H1 (cell line): Measurements from ENCODE around the gene GRID1.

Source experiments
- BRCA1 ChIP-seq: IDR thresholded peaks from 2 replicates; pipeline ENCODE4 v1.6.1; 2012; ENCODE audit warnings: low read depth, low read length, improper control_type of control experiment
- EP300 ChIP-seq, 2 experiments: IDR thresholded peaks; 1 replicate in 1 of 2; 2 replicates in 1 of 2; pipeline ENCODE4 v1.6.1; 2011 to 2012; ENCODE audit warnings: low read depth in 2 of 2, low read length in 2 of 2, mild to moderate bottlenecking in 2 of 2, borderline replicate concordance in 1 of 2, inconsistent platforms in 1 of 2, moderate library complexity in 1 of 2
- MAFK ChIP-seq: IDR thresholded peaks from 2 replicates; pipeline ENCODE4 v1.6.1; 2012; ENCODE audit warnings: low read depth, mild to moderate bottlenecking, improper control_type of control experiment, low read length
- RFX5 ChIP-seq: IDR thresholded peaks from 2 replicates; pipeline ENCODE4 v1.6.1; 2011; ENCODE audit warnings: low read depth, low read length, improper control_type of control experiment, borderline replicate concordance
- SIN3A ChIP-seq, 2 experiments: IDR thresholded peaks in 1 of 2; conservative IDR thresholded peaks in 1 of 2; 2 replicates each; pipeline ENCODE4 v1.6.1; 2011 to 2012; ENCODE audit warnings: low read length in 2 of 2, improper control_type of control experiment in 1 of 2, low read depth in 1 of 2, mild to moderate bottlenecking in 1 of 2
- SRF ChIP-seq: IDR thresholded peaks from 2 replicates; pipeline ENCODE4 v1.6.1; 2011; ENCODE audit warnings: mild to moderate bottlenecking, low read depth, low read length, moderate library complexity
- TF ChIP-seq, protein P1 (sequence below), 3 experiments: IDR thresholded peaks; 1 replicate in 2 of 3; 2 replicates in 1 of 3; pipeline versions ENCODE4 v1.5.1 to v1.6.1; 2011; ENCODE audit warnings: low read length in 3 of 3, mild to moderate bottlenecking in 3 of 3, inconsistent platforms in 2 of 3, low read depth in 1 of 3, moderate library complexity in 1 of 3; ENCODE audit not compliant: insufficient read depth in 1 of 3; ENCODE audit errors: control extremely low read depth in 1 of 3
- TF ChIP-seq, protein P2 (sequence below): IDR thresholded peaks from 2 replicates; pipeline ENCODE4 v1.6.1; 2011; ENCODE audit warnings: low read depth, mild to moderate bottlenecking, low read length; ENCODE audit not compliant: insufficient read depth

DNA sequence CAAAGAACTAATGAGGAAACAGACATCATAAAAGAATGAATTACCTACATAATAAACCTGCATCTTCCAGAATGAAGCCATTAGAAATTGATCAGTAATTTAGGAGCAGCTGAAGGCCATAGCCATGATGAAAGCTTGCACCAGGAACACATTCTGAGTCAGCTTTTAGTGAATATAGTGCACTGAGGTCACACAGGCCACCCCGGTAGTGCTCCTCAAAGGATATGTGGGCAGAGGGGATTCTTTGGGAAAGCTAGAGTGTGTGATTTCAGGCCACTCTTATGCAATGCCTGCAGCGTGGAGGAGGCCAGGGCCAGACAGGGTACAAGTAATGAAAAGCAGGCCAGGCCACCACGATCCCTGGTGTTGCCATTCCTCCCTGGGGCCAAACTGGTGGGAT, 451.9 kb downstream of the GRID1 start:
- TF ChIP-seq, protein P1, sequence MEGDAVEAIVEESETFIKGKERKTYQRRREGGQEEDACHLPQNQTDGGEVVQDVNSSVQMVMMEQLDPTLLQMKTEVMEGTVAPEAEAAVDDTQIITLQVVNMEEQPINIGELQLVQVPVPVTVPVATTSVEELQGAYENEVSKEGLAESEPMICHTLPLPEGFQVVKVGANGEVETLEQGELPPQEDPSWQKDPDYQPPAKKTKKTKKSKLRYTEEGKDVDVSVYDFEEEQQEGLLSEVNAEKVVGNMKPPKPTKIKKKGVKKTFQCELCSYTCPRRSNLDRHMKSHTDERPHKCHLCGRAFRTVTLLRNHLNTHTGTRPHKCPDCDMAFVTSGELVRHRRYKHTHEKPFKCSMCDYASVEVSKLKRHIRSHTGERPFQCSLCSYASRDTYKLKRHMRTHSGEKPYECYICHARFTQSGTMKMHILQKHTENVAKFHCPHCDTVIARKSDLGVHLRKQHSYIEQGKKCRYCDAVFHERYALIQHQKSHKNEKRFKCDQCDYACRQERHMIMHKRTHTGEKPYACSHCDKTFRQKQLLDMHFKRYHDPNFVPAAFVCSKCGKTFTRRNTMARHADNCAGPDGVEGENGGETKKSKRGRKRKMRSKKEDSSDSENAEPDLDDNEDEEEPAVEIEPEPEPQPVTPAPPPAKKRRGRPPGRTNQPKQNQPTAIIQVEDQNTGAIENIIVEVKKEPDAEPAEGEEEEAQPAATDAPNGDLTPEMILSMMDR (IDR thresholded peaks at IDR 0.05; ENCODE audit: control extremely low read depth in 1 of 3, insufficient read depth in 1 of 3, low read depth in 1 of 3, low read length in 3 of 3): no peak
- no peak for TF ChIP-seq RFX5
- TF ChIP-seq SRF: no peak
- no peak for TF ChIP-seq MAFK
- TF ChIP-seq, protein P2, sequence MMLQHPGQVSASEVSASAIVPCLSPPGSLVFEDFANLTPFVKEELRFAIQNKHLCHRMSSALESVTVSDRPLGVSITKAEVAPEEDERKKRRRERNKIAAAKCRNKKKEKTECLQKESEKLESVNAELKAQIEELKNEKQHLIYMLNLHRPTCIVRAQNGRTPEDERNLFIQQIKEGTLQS: no peak
- no peak for TF ChIP-seq BRCA1
- no peak for TF ChIP-seq SIN3A (conservative IDR thresholded peaks at IDR 0.05 in 1 of 2, IDR thresholded peaks at IDR 0.05 in 1 of 2; ENCODE audit: low read depth in 1 of 2, low read length in 2 of 2)
- TF ChIP-seq EP300 (IDR thresholded peaks at IDR 0.05; ENCODE audit: borderline replicate concordance in 1 of 2, low read depth in 2 of 2, low read length in 2 of 2): no peak
